Fibroblast of upper back skin (primary cell): ENCODE measurements around the gene SGCD.

ENCODE experiments used
- DNase-seq: peaks from one replicate; pipeline ENCODE4 v3.0.0-alpha.2; 2013

SGCD gene

GRCh38 chr5:156800929-156801328 lies 474.0 kb downstream of the SGCD start:
- DNase-seq: peak; percentile 11

GRCh38 chr5:156802501-156802900 lies 475.5 kb downstream of the SGCD start:
- DNase-seq: no peak

- DNase-seq: no peak
Observed at GRCh38 chr5:156803404-156803803, 476.4 kb downstream of the SGCD start.

GRCh38 chr5:156812959-156813358 lies 486.0 kb downstream of the SGCD start:
- DNase-seq: no peak

GRCh38 chr5:156815988-156816599 lies 489.1 kb downstream of the SGCD start:
- peak; percentile 43 for DNase-seq
